Breast epithelium (tissue), 3 donors: ENCODE results near the gene OR5K4.

Source experiments
- POLR2A ChIP-seq: fragments of 450-650 bp; IDR thresholded peaks from one replicate; pipeline ENCODE4 v1.6.1; 2016; ENCODE audit warnings: antibody characterized with exemption, mild to moderate bottlenecking, moderate library complexity
- POLR2AphosphoS5 ChIP-seq, 3 donors: sonication (generic); formaldehyde crosslinking; IDR thresholded peaks; one replicate each; pipeline ENCODE4 v1.6.1; 2017; ENCODE audit warnings: antibody characterized with exemption in 3 of 3
- TF ChIP-seq, protein P1 (sequence below), 3 donors: fragments of 450-650 bp; IDR thresholded peaks; one replicate each; pipeline ENCODE4 v1.5.1; 2016 to 2017; ENCODE audit warnings: antibody characterized with exemption in 3 of 3, mild to moderate bottlenecking in 3 of 3, moderate library complexity in 3 of 3

DNA sequence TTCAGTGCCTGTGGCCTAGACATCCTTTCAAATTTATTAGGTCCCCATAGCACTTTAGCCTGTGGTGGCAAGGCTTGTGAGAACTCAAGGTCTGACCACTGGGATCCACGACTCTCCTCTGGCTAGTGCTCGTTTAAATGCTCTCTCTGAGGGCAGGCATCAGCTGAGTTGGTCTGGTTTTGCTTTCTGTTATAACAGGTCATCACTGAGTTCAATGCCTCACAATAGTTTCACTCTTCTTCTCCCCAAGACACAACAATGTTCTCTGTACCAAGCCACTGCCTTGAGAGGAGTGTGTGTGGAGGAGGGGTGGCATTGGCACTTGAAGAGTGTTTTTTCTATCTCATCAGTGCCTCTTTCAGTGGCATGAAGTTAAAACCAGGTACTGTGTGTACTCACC is 7.6 kb downstream of the OR5K4 start:
- TF ChIP-seq, protein P1, sequence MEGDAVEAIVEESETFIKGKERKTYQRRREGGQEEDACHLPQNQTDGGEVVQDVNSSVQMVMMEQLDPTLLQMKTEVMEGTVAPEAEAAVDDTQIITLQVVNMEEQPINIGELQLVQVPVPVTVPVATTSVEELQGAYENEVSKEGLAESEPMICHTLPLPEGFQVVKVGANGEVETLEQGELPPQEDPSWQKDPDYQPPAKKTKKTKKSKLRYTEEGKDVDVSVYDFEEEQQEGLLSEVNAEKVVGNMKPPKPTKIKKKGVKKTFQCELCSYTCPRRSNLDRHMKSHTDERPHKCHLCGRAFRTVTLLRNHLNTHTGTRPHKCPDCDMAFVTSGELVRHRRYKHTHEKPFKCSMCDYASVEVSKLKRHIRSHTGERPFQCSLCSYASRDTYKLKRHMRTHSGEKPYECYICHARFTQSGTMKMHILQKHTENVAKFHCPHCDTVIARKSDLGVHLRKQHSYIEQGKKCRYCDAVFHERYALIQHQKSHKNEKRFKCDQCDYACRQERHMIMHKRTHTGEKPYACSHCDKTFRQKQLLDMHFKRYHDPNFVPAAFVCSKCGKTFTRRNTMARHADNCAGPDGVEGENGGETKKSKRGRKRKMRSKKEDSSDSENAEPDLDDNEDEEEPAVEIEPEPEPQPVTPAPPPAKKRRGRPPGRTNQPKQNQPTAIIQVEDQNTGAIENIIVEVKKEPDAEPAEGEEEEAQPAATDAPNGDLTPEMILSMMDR (IDR thresholded peaks at IDR 0.05), result no peak
- TF ChIP-seq POLR2A, result no peak
- no peak for TF ChIP-seq POLR2AphosphoS5 (IDR thresholded peaks at IDR 0.05)
